GM19324 (cell line): ENCODE results near the gene RASGEF1C.

Source experiments
- ATAC-seq: cut with Tn5 transposase; IDR thresholded peaks from one replicate; pipeline ENCODE4 v1.9.1; 2021; ENCODE audit warnings: mild to moderate bottlenecking, moderate library complexity; ENCODE audit not compliant: unreplicated experiment, low FRiP score

Gene RASGEF1C

GRCh38 chr5:180209137-180209581, at the start of gene RASGEF1C:
RASGEF1C (minus strand) TSS chr5:180209211; CDS start chr5:180138052, 71,159 bp downstream.
- ATAC-seq, result no peak

GRCh38 chr5:180253036-180253824, 44.2 kb upstream of the RASGEF1C start:
- ATAC-seq, result no peak

- no peak for ATAC-seq
Observed at GRCh38 chr5:180251887-180252286, 42.9 kb upstream of the RASGEF1C start.

GRCh38 chr5:180251141-180251540, 42.1 kb upstream of the RASGEF1C start:
- ATAC-seq, result no peak

- ATAC-seq, result no peak
Observed at GRCh38 chr5:180250329-180250728, 41.3 kb upstream of the RASGEF1C start.

- ATAC-seq, result no peak
Observed at GRCh38 chr5:180241600-180241999, 32.6 kb upstream of the RASGEF1C start.

- no peak for ATAC-seq
Observed at GRCh38 chr5:180238631-180239030, 29.6 kb upstream of the RASGEF1C start.

- ATAC-seq, result no peak
Observed at GRCh38 chr5:180235846-180236245, 26.8 kb upstream of the RASGEF1C start.

- no peak for ATAC-seq
Observed at GRCh38 chr5:180235077-180235476, 26.1 kb upstream of the RASGEF1C start.

- no peak for ATAC-seq
Observed at GRCh38 chr5:180234271-180234670, 25.3 kb upstream of the RASGEF1C start.

- ATAC-seq, result no peak
Observed at GRCh38 chr5:180233729-180234128, 24.7 kb upstream of the RASGEF1C start.

- no peak for ATAC-seq
Observed at GRCh38 chr5:180230017-180230416, 21.0 kb upstream of the RASGEF1C start.

GRCh38 chr5:180222056-180222455, 13.0 kb upstream of the RASGEF1C start:
- no peak for ATAC-seq

GRCh38 chr5:180217797-180218196, 8.8 kb upstream of the RASGEF1C start:
- ATAC-seq, result no peak

- ATAC-seq, result no peak
Observed at GRCh38 chr5:180216646-180217171, 7.7 kb upstream of the RASGEF1C start.

GRCh38 chr5:180215783-180216630, 7.0 kb upstream of the RASGEF1C start:
- no peak for ATAC-seq

- ATAC-seq, result no peak
Observed at GRCh38 chr5:180214870-180215770, 6.1 kb upstream of the RASGEF1C start.

GRCh38 chr5:180213657-180214207, 4.7 kb upstream of the RASGEF1C start:
- ATAC-seq, result no peak

- ATAC-seq, result no peak
Observed at GRCh38 chr5:180213256-180213600, 4.2 kb upstream of the RASGEF1C start.
